Suprapubic skin (tissue), 4 donors: ENCODE measurements around the gene RTL1. TPM values are rescaled to one million over a fixed set of nuclear protein-coding genes. Genes with fewer than 3 reads are reported as not detected.

Source experiments
- DNase-seq, 2 donors: peaks; one replicate each; pipeline ENCODE4 v3.0.0-alpha.2; 2019; ENCODE audit warnings: low spot score in 2 of 2
- H3K27ac ChIP-seq: fragments of 200-600 bp; sonication (generic); one replicate; pipeline ENCODE4 v1.5.1; 2019
- H3K27me3 ChIP-seq: fragments of 200-600 bp; sonication (generic); one replicate; pipeline ENCODE4 v1.5.1; 2019
- H3K36me3 ChIP-seq: fragments of 200-600 bp; sonication (generic); one replicate; pipeline ENCODE4 v1.5.1; 2019
- H3K4me1 ChIP-seq: fragments of 200-600 bp; sonication (generic); one replicate; pipeline ENCODE4 v1.5.1; 2019
- H3K4me3 ChIP-seq: fragments of 200-600 bp; sonication (generic); one replicate; pipeline ENCODE4 v1.5.1; 2019; ENCODE audit warnings: mild to moderate bottlenecking
- H3K9me3 ChIP-seq: fragments of 200-600 bp; sonication (generic); one replicate; pipeline ENCODE4 v1.5.1; 2019
- EP300 ChIP-seq: sonication (generic); formaldehyde crosslinking; IDR thresholded peaks from one replicate; pipeline ENCODE4 v1.6.1; 2017; ENCODE audit warnings: antibody characterized with exemption
- POLR2A ChIP-seq, 2 donors: fragments of 450-650 bp; IDR thresholded peaks; one replicate each; pipeline ENCODE4 v1.6.1; 2017; ENCODE audit warnings: antibody characterized with exemption in 2 of 2, mild to moderate bottlenecking in 2 of 2, moderate library complexity in 2 of 2
- POLR2AphosphoS5 ChIP-seq, 3 donors: sonication (generic); formaldehyde crosslinking; IDR thresholded peaks; one replicate each; pipeline ENCODE4 v1.6.1; 2017; ENCODE audit warnings: antibody characterized with exemption in 3 of 3
- WGBS: methylation state at CpG from one replicate; pipeline ENCODE4 v1.1.5; 2018; 5-methylcytosine and 5-hydroxymethylcytosine counted together
- total RNA-seq, 4 donors: library from RNA; depleted of rRNA; stranded (reverse); fragments of >200 nt; gene quantifications; one replicate each; pipeline ENCODE4 v1.1.0, GENCODE V29; 2016
- TF ChIP-seq, protein P1 (sequence below), 2 donors: fragments of 200-600 bp in 1 of 2; fragments of 450-650 bp in 1 of 2; sonication (generic) in 1 of 2; IDR thresholded peaks; one replicate each; pipeline ENCODE4 v1.5.1; 2016 to 2019; ENCODE audit warnings: antibody characterized with exemption in 2 of 2, mild to moderate bottlenecking in 1 of 2, moderate library complexity in 1 of 2

The RTL1 gene
- total RNA-seq, 4 donors from 2014 or later, result not detected

GRCh38 chr14:100861188-100861936 lies 42.2 kb downstream of the RTL1 start:
- Histone ChIP-seq H3K36me3 (no peaks in the 10 kb centered on the region), H3K4me1 (peaks cover 11% of the 10 kb centered on the region), H3K4me3 (no peak overlapping the region), H3K9me3 (no peaks in the 10 kb centered on the region), H3K27me3 (peaks cover 17% of the 10 kb centered on the region), H3K27ac (no peak overlapping the region)
- TF ChIP-seq EP300 (no peak), POLR2AphosphoS5 (IDR thresholded peaks at IDR 0.05) (no peak), POLR2A (IDR thresholded peaks at IDR 0.05) (no peak)
- TF ChIP-seq, protein P1, sequence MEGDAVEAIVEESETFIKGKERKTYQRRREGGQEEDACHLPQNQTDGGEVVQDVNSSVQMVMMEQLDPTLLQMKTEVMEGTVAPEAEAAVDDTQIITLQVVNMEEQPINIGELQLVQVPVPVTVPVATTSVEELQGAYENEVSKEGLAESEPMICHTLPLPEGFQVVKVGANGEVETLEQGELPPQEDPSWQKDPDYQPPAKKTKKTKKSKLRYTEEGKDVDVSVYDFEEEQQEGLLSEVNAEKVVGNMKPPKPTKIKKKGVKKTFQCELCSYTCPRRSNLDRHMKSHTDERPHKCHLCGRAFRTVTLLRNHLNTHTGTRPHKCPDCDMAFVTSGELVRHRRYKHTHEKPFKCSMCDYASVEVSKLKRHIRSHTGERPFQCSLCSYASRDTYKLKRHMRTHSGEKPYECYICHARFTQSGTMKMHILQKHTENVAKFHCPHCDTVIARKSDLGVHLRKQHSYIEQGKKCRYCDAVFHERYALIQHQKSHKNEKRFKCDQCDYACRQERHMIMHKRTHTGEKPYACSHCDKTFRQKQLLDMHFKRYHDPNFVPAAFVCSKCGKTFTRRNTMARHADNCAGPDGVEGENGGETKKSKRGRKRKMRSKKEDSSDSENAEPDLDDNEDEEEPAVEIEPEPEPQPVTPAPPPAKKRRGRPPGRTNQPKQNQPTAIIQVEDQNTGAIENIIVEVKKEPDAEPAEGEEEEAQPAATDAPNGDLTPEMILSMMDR (IDR thresholded peaks at IDR 0.05), result no peak
- no peak for DNase-seq
- 85% methylated on average over 16 of the region's 16 CpGs for WGBS

DNA sequence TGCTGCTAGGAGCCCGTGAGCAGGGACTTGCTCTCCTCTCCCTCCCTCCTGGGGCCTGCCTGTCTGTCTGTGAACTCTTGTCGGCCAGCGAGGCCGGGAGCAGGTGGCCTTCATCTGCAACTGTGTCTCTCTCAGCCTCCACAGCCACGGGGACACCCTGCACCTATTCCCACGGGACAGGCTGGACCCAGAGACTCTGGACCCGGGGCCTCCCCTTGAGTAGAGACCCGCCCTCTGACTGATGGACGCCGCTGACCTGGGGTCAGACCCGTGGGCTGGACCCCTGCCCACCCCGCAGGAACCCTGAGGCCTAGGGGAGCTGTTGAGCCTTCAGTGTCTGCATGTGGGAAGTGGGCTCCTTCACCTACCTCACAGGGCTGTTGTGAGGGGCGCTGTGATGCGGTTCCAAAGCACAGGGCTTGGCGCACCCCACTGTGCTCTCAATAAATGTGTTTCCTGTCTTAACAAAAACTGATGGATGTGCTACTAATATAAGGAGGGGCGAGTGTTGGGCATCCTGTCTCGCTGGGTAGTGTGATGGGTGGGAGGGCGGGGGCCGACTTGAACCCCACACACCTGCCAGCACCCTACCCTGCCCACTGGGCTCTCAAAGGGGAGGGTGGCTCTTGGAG lies 42.9 kb downstream of the RTL1 start:
- no peak overlapping the region for H3K4me3 ChIP-seq
- peaks cover 17% of the 10 kb centered on the region for H3K27me3 ChIP-seq
- H3K36me3 ChIP-seq, result no peaks in the 10 kb centered on the region
- peaks cover 9% of the 10 kb centered on the region for H3K4me1 ChIP-seq
- TF ChIP-seq POLR2A (IDR thresholded peaks at IDR 0.05) (no peak), POLR2AphosphoS5 (IDR thresholded peaks at IDR 0.05) (no peak), EP300 (no peak)
- TF ChIP-seq, protein P1 (IDR thresholded peaks at IDR 0.05), result no peak
- DNase-seq, result no peak
- 87% methylated on average over 9 of the region's 19 CpGs for WGBS
- no peaks in the 10 kb centered on the region for H3K9me3 ChIP-seq
- no peak overlapping the region for H3K27ac ChIP-seq

DNA sequence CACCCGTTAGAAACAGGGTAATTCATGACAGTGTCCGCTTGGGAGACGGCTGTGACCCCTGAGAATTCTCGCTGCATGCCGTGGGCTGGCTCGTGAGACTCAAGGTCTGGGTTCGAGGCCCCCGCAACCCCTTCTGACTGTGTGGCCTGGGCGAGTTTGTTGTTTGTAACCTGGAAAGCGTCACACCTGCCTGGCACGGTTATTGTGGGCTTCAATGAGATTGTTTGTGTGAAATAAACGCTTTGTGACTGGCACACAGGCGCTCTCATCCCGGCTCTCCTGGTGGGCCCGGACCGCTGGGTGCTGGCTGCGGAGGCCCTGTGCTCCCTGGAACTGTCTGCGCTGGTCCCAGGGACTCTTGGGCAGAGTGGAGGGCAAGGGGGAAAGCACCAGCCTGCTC lies 43.7 kb downstream of the RTL1 start:
- no peaks in the 10 kb centered on the region for H3K36me3 ChIP-seq
- H3K9me3 ChIP-seq, result no peaks in the 10 kb centered on the region
- TF ChIP-seq POLR2A (IDR thresholded peaks at IDR 0.05) (no peak), EP300 (no peak)
- TF ChIP-seq, protein P1 (IDR thresholded peaks at IDR 0.05), result no peak
- H3K27me3 ChIP-seq, result peaks cover 17% of the 10 kb centered on the region
- no peak for DNase-seq
- no peak overlapping the region for H3K4me3 ChIP-seq
- 78% methylated on average over 16 of the region's 18 CpGs for WGBS
- H3K27ac ChIP-seq, result no peak overlapping the region
- peaks cover 4% of the 10 kb centered on the region for H3K4me1 ChIP-seq

DNA sequence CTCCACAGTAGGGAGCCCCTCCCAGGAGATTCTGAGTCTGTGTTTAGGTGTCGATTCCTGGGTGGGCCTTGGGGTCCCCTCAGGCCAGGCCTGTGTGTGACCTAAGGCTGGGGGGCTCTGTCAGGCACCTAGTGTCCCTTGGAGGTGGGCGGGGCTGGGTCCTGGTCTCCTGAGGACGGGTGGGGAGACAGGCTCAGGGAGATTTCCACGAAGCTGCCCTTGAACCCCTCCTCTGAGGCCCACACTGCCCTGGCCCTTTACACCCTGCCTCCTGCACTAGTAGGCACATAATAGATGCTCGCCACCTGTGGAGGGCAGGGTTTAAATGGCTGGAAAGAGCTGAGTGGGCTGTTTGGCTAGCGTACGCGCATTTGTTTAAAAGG lies 44.7 kb downstream of the RTL1 start:
- no peak for TF ChIP-seq POLR2A (IDR thresholded peaks at IDR 0.05)
- TF ChIP-seq EP300, result no peak
- TF ChIP-seq, protein P1 (IDR thresholded peaks at IDR 0.05), result no peak
- TF ChIP-seq POLR2AphosphoS5 (IDR thresholded peaks at IDR 0.05), result no peak
- H3K4me3 ChIP-seq, result no peak overlapping the region
- no peaks in the 10 kb centered on the region for H3K36me3 ChIP-seq
- 51% methylated on average over 7 of the region's 8 CpGs for WGBS
- no peak overlapping the region for H3K27ac ChIP-seq
- H3K27me3 ChIP-seq, result peaks cover 17% of the 10 kb centered on the region
- DNase-seq, result no peak
- H3K9me3 ChIP-seq, result no peaks in the 10 kb centered on the region
- no peaks in the 10 kb centered on the region for H3K4me1 ChIP-seq
